Middle frontal gyrus (tissue), 1 donor: ENCODE results near the gene RREB1.

Experiments used
- DNase-seq: peaks from one replicate; pipeline ENCODE4 v3.0.0-alpha.2; 2015; ENCODE audit warnings: low spot score; ENCODE audit errors: extremely low spot score

The RREB1 gene

GRCh38 chr6:7282097-7282906 lies 174.5 kb downstream of the RREB1 start:
- DNase-seq: no peak

- DNase-seq: no peak
These were observed 175.9 kb downstream of the RREB1 start for GRCh38 chr6:7283676-7284075.

DNA sequence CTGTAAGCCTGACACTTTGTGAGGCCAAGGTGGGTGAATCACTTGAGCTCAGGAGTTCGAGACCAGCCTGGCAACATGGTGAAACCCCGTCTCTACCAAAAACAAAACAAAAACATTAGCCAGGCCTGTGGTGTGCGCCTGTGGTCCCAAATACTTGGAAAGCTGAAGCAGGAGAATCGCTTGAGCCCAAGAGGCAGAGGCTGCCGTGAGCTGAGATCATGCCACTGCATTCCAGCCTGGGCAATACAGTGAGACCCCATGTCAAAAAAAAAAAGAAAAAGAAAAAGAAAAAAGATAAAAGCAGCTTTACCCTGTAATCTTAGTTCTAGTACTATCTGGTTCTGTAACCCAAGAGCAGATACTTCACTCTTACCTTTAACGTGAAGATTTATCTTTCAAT lies 177.7 kb downstream of the RREB1 start:
- DNase-seq: no peak

DNA sequence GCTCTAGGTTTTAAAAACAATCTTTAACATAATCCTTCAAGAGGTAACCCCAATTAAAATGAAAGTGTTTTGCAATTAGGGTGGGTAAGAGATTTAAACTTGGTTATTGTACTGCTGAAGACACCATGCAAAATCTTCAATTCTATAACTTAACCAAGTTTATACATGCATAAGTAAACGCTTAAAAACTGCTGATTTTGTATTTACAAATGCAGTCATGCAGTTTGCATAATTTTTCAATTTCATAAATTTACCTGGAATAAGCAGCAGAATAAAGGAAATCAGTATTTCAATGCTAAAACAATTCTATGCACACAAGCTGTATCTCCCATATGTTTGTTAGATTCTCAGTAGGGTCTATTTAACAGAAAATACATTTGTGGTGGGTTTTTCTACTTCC lies 182.3 kb downstream of the RREB1 start:
- no peak for DNase-seq

DNA sequence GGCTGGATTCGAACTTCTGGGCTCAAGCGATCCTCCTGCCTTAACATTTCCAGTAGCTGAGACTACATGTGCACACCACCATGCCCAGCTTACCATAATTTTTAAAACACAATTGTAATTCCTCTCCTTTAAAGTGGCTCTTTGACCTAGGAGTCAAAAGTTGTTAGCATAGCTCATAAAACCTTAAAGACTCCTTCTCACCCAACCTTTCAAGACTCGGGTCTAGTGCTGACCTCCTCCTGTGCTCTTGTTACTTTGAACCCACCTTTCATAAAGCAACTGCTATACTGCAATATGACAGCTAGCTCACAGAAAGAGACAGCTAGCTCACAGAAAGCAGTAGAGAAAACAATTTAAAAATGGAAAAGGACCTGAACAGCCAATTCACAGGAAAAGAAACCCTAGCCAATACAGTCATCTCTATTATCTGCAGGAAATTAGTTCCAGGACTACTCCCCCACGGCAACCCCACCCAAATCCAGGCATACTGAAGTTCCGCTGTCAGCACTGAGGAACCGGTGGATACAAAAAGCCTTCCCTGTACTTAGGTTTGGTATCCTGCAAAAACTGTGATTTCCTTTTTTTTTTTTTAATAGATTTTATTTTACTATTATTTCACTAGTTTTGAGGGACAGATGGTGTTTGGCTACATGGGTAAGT lies 185.0 kb downstream of the RREB1 start:
- no peak for DNase-seq

GRCh38 chr6:7295916-7296315 lies 188.2 kb downstream of the RREB1 start:
- DNase-seq: no peak

GRCh38 chr6:7296602-7297001 lies 188.8 kb downstream of the RREB1 start:
- DNase-seq: no peak

DNA sequence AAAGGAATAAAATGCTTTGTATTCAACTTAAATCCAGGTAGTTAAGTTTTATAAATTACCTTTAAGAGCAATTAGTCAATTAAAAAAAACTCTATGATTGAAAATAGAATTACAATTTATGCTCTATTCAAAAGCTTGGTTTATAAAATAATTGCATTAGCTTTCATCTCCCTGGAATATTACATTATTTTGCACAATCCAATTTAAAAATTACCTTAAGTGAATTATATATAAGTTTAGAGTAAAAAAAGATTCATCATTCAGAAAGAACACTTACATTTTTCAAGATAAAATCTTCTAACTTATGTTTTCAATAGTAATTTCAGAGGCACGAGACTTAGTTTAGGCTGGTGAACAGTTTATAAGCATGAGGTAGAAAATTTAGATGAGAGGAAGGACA lies 190.4 kb downstream of the RREB1 start:
- DNase-seq: no peak

DNA sequence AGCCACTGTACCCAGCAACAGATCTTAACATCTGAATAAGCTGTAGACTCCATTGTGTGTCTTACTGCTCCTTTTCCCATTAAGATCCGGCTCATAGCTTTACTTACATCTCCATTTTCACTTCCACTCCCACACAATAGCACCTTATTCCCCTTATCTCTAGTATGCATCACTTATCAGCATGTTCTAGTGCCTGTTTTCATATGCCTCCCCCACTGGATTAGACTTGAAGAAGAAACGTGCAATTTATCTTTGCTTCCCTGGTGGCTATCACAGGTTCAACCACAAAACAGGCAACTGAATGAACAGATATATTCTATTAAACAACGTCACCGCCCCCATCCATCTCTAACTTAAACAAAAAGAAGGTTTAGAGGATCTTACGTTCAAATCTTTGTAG lies 193.2 kb downstream of the RREB1 start:
- DNase-seq: no peak
